Nephron (organoid): ENCODE data around the gene RAET1G.
"Not testable (repeated sequence)": the region's sequence is repeated elsewhere in the genome, so short reads cannot be mapped to it uniquely, and the experiment has no call there.

ENCODE experiments used
- H3K27ac Mint-ChIP-seq, 3 experiments: 2 replicates each; pipeline ENCODE4 v1.8.0; 2020; ENCODE audit warnings: mixed read lengths in 3 of 3, mild to moderate bottlenecking in 2 of 3, moderate library complexity in 1 of 3
- H3K27me3 Mint-ChIP-seq: 2 replicates; pipeline ENCODE4 v1.8.0; 2021; ENCODE audit warnings: low read depth, mild to moderate bottlenecking, moderate library complexity, mixed read lengths
- H3K36me3 Mint-ChIP-seq: 2 replicates; pipeline ENCODE4 v1.8.0; 2020; ENCODE audit warnings: low read depth, mixed read lengths
- H3K4me1 Mint-ChIP-seq: 2 replicates; pipeline ENCODE4 v1.8.0; 2020; ENCODE audit warnings: mixed read lengths
- H3K4me3 Mint-ChIP-seq, 3 experiments: 2 replicates each; pipeline ENCODE4 v1.8.0; 2020; ENCODE audit warnings: mild to moderate bottlenecking in 3 of 3, mixed read lengths in 3 of 3, moderate library complexity in 2 of 3
- H3K9me3 Mint-ChIP-seq: 2 replicates; pipeline ENCODE4 v1.8.0; 2020; ENCODE audit warnings: mixed read lengths
- TF ChIP-seq, protein P1 (sequence below), 3 experiments: fragments of 200-600 bp; sonication (generic); IDR thresholded peaks; one replicate each; pipeline ENCODE4 v1.5.0; 2021; ENCODE audit warnings: antibody characterized with exemption in 3 of 3; ENCODE audit not compliant: unreplicated experiment in 3 of 3

The RAET1G gene

DNA sequence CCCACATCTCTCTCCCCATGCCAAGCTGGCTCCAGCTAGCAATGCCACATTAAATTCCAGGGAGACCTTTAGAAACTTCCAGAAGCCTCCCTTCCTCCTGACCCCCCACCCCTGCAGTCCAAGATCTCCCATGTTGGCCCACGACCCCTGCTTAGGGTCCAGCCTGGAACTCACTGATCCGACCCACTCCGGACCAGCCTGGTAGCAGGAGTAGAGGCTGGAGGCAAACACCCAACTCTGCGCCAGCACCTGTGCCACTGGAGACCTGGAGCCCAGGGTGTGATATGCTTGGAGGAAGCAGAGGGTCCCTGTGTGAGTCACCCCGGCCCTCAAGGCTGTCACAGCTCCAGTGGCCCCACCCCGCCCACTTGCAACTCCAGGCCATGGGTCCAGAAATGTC lies 37.6 kb upstream of the RAET1G start:
- Mint-ChIP-seq H3K36me3 (no peaks in the 10 kb centered on the region), H3K9me3 (no peaks in the 10 kb centered on the region), H3K27me3 (peaks cover 100% of the 10 kb centered on the region), H3K27ac (no peak overlapping the region), H3K4me1 (peaks cover 22% of the 10 kb centered on the region), H3K4me3 (no peak overlapping the region)
- TF ChIP-seq, protein P1, sequence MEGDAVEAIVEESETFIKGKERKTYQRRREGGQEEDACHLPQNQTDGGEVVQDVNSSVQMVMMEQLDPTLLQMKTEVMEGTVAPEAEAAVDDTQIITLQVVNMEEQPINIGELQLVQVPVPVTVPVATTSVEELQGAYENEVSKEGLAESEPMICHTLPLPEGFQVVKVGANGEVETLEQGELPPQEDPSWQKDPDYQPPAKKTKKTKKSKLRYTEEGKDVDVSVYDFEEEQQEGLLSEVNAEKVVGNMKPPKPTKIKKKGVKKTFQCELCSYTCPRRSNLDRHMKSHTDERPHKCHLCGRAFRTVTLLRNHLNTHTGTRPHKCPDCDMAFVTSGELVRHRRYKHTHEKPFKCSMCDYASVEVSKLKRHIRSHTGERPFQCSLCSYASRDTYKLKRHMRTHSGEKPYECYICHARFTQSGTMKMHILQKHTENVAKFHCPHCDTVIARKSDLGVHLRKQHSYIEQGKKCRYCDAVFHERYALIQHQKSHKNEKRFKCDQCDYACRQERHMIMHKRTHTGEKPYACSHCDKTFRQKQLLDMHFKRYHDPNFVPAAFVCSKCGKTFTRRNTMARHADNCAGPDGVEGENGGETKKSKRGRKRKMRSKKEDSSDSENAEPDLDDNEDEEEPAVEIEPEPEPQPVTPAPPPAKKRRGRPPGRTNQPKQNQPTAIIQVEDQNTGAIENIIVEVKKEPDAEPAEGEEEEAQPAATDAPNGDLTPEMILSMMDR (IDR thresholded peaks at IDR 0.05; ENCODE audit: unreplicated experiment in 3 of 3) = no peak

DNA sequence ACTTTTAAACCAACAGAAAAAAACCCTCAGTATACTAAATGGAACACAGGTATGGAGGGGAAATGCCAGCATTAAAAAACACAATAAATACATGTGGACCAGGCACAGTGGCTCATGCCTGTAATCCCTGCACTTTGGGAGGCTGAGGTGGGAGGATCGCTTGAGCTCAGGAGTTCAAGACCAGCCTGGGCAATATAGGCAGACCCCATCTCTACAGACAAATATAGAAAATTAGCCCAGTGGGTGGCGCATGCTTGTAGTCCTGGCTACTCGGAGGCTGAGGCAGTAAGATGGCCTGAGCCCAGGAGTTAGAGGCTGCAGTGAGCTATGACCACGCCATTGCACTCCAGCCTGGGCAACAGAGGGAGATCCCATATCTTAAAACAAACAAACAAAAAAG lies 36.9 kb upstream of the RAET1G start:
- Mint-ChIP-seq H3K4me1 (peaks cover 20% of the 10 kb centered on the region), H3K27me3 (peaks cover 100% of the 10 kb centered on the region)
- not testable (repeated sequence) for H3K36me3 Mint-ChIP-seq

DNA sequence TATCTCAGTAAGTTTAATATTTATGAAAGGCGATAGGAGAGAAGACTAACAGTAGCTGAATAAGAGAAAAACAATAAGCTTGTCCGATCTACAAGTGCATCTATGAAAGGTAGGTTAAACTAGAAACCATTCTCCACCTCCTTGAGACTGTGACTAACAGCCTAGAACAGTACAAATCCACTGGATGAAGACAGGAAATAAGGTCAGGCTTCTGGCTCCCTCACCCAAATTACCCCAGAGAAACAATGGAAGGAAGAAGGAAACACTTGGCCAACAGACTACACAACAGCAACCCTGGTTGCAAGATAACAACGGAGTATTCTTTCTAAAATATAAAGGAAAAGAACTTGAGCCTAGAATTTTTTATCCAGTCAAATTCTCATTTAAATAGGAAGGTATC lies 35.2 kb upstream of the RAET1G start:
- H3K36me3 Mint-ChIP-seq, H3K4me3 Mint-ChIP-seq, H3K9me3 Mint-ChIP-seq, H3K27ac Mint-ChIP-seq, H3K4me1 Mint-ChIP-seq: not testable (repeated sequence)
- H3K27me3 Mint-ChIP-seq = peaks cover 96% of the 10 kb centered on the region

More for the DNA sequence above, 36.9 kb upstream of the RAET1G start:
- not testable (repeated sequence) for H3K27ac Mint-ChIP-seq, H3K9me3 Mint-ChIP-seq, H3K4me3 Mint-ChIP-seq

DNA sequence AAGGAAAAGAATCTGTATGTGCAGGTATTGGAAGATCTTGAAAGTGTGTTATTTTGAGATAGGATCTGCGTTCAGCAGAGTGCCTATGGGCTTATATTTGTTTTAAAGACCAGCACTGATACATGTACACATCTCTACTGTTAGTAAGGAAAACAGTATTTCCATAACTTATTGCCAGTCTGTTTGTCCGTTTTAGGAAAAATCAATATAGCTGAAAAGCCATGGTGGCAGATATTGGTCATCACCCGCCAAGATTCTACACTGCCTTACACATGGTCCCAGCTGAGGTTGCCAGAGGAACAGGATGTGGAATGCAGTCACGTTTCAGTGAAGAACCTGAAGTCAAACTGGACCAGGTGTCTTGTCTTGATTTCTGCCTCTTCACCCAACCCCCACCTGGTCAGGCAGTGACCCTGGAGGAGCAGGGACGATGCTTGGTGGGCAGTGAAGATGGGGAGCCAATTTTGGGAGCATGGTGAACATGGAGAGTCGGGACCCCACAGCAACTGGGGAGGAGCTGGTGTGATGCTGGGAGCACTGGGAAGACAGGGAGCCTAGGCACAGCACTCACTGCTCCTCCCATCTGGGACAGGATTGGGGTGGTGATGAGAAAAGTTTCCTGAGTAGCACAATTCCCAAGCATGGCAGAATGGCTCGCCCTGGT lies 32.9 kb upstream of the RAET1G start:
- H3K9me3 Mint-ChIP-seq, H3K36me3 Mint-ChIP-seq: not testable (repeated sequence)

DNA sequence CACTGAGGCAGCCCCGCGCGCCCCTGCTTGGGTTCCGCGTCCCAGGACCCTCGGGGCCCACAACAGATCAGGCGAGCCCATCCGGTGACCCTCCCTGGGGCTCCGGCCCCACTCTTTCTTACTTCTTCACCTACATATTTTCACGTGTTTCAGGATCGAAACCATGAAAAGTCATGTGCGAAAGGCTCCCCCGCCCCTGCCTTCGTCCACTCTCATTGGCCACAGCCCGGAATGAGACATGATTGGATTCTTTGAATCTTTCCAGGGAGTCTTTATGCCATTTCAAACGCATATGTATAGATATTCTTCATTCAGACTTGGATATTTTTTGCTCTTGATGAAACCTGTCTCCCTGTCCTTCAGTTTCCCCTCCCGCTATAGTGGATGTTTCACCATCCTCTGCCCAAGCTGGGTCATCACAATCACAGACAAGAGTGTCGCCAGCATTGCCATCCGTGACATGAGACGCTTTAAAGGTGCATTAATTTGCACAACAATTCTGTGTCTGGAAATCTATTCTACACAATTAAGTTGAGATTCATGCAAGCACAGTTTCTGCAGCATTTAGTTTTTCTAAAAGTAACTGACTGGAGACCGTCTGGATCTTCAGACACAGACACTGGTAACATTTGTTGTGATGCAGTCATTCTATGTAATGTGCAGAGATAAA lies 32.2 kb upstream of the RAET1G start:
- not testable (repeated sequence) for H3K36me3 Mint-ChIP-seq, H3K4me1 Mint-ChIP-seq, H3K9me3 Mint-ChIP-seq, H3K27ac Mint-ChIP-seq
- Mint-ChIP-seq H3K27me3 (peaks cover 96% of the 10 kb centered on the region), H3K4me3 (peak overlapping the region; percentile 40 to 73 (median 72))

More for the DNA sequence above, 32.9 kb upstream of the RAET1G start:
- not testable (repeated sequence) for H3K4me1 Mint-ChIP-seq, H3K4me3 Mint-ChIP-seq, H3K27ac Mint-ChIP-seq
- peaks cover 96% of the 10 kb centered on the region for H3K27me3 Mint-ChIP-seq

DNA sequence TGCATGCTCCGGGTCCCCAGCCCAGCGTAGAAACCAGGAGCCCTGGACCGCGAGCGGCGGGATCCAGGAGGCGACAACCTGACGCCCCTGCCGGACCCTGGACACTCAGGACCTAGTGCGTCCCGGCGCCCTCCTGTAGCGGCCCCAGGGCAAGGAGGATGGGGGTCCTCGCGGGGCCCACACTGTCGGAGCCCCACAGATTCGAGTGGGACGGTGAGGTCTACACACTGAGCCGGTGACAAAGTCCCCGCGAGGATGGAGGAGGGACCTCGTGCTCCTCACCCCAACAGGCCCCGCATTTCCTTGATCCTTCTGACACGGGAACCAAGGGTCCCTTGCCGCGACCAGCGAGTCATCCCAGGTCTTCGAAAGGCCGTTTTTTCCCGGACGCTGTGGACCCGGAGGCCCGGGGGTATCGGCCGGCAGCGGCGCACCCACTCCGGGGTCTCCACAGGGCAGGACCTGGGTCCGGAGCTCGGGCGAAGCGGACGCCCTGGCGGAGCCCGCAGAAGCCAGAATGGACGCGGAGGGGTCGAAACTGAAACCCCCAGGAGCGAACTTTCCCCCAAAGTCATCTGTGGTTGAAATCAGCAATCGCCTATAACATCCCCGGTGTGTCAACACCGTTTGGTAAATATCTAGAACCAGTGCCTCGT lies 31.5 kb upstream of the RAET1G start:
- H3K27ac Mint-ChIP-seq = not testable (repeated sequence)

DNA sequence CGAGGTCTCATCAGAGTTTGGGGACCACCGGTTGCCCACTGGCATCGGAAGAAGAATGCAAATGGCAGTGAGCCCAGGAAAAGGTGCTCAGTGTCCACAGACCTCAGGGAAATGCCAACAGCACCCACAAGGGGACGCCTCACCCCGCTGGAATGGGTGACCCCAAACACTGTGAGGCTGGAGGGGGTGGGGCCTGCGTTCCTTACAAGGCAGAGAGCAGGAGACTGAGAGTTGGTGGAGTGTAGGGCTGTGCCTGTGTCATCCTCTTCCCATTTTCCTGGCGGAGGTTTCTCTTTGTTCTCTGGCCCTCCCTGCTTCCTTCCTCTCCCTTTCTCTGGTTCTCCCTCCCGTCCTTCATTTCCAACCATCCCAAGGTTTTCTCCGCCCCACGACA lies 31.0 kb upstream of the RAET1G start:
- H3K27ac Mint-ChIP-seq, H3K36me3 Mint-ChIP-seq, H3K9me3 Mint-ChIP-seq, H3K4me3 Mint-ChIP-seq, H3K4me1 Mint-ChIP-seq: not testable (repeated sequence)
- H3K27me3 Mint-ChIP-seq = peaks cover 96% of the 10 kb centered on the region

More for the DNA sequence above, 31.5 kb upstream of the RAET1G start:
- H3K9me3 Mint-ChIP-seq, H3K36me3 Mint-ChIP-seq, H3K4me1 Mint-ChIP-seq, H3K4me3 Mint-ChIP-seq: not testable (repeated sequence)
- H3K27me3 Mint-ChIP-seq = peaks cover 96% of the 10 kb centered on the region

DNA sequence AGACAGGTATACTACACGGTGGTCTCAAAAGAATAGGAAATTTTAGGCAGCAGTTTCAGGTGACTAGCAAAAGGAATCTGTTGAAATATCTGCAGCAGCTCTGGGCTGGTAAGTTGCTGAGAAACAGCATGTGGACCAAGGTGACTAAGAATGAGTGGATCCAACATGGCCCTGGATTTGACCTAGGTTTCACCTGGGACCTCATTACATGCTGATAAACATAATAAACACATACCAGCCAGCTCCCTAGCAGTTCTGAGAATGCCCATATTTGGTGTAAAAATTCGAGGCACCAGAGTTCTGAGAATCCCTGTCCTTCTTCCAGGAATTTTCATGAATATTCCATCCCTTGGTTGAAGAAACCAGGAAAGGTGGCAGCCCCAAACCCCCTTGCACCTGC lies 30.5 kb upstream of the RAET1G start:
- not testable (repeated sequence) for H3K4me1 Mint-ChIP-seq
- H3K27me3 Mint-ChIP-seq = peaks cover 96% of the 10 kb centered on the region

DNA sequence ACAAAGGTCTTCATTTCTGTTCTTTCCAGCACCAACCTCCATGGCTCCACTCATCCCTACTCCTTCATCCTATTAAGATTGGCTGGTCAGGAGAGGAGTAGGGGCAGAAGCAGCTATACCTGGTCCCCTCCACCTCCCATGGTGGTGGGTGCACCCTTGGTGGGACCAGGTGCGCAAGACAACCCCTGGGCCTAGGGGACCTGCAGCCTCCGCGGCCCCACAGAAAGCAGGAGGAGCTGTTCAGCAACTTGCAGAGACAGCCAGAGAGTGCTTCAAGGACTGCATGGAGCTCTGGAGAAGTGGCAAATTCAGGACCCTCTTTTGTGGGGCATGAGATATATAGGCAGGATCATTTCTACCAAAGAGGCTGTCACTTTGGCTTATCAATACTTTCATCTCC lies 28.7 kb upstream of the RAET1G start:
- Mint-ChIP-seq H3K27me3 (peaks cover 91% of the 10 kb centered on the region), H3K27ac (no peak overlapping the region), H3K4me1 (peaks cover 6% of the 10 kb centered on the region), H3K36me3 (no peaks in the 10 kb centered on the region), H3K4me3 (no peak overlapping the region), H3K9me3 (peaks cover 4% of the 10 kb centered on the region)
- TF ChIP-seq, protein P1 (IDR thresholded peaks at IDR 0.05; ENCODE audit: unreplicated experiment in 3 of 3) = no peak

More for the DNA sequence above, 30.5 kb upstream of the RAET1G start:
- H3K36me3 Mint-ChIP-seq, H3K4me3 Mint-ChIP-seq, H3K27ac Mint-ChIP-seq, H3K9me3 Mint-ChIP-seq: not testable (repeated sequence)
